Endothelial cell (in vitro differentiated cells): ENCODE results near the gene ANKRD30B. TPM values are rescaled to one million over a fixed set of nuclear protein-coding genes. Genes with fewer than 3 reads are reported as not detected.
"Not testable (repeated sequence)": the region's sequence is repeated elsewhere in the genome, so short reads cannot be mapped to it uniquely, and the experiment has no call there.

Source experiments
- DNase-seq: peaks from one replicate; pipeline ENCODE4 v3.0.0; 2021; ENCODE audit warnings: low spot score
- H3K27ac Mint-ChIP-seq: one replicate; pipeline ENCODE4 v1.8.0; 2021; ENCODE audit warnings: mixed read lengths, inconsistent platforms; ENCODE audit not compliant: unreplicated experiment
- H3K27me3 Mint-ChIP-seq: one replicate; pipeline ENCODE4 v1.8.0; 2021; ENCODE audit warnings: mild to moderate bottlenecking, moderate library complexity, mixed read lengths, inconsistent platforms; ENCODE audit not compliant: unreplicated experiment
- H3K36me3 Mint-ChIP-seq: one replicate; pipeline ENCODE4 v1.8.0; 2021; ENCODE audit warnings: mild to moderate bottlenecking, low read depth, mixed read lengths, inconsistent platforms; ENCODE audit not compliant: unreplicated experiment
- H3K4me1 Mint-ChIP-seq: one replicate; pipeline ENCODE4 v1.8.0; 2021; ENCODE audit warnings: mild to moderate bottlenecking, mixed read lengths, inconsistent platforms; ENCODE audit not compliant: unreplicated experiment
- H3K4me3 Mint-ChIP-seq: one replicate; pipeline ENCODE4 v1.8.0; 2021; ENCODE audit warnings: mild to moderate bottlenecking, mixed read lengths, inconsistent platforms; ENCODE audit not compliant: unreplicated experiment
- H3K9me3 Mint-ChIP-seq: one replicate; pipeline ENCODE4 v1.8.0; 2021; ENCODE audit warnings: mixed read lengths, inconsistent platforms; ENCODE audit not compliant: unreplicated experiment
- CTCF ChIP-seq: fragments of 200-600 bp; sonication (generic); IDR thresholded peaks from one replicate; pipeline ENCODE4 v1.5.0; 2021; ENCODE audit warnings: antibody characterized with exemption; ENCODE audit not compliant: unreplicated experiment
- microRNA-seq: library from miRNA; unstranded; fragments of <30 nt; microRNA quantifications from one replicate; pipeline ENCODE4, GENCODE V29; 2020; ENCODE audit not compliant: unreplicated experiment
- total RNA-seq: library from RNA; stranded (reverse); fragmentation: NEBNext Ultra II Directional; extraction: Animal tissue kit (Norgen Biotek cat#: 25700); gene quantifications from one replicate; pipeline ENCODE4 v1.2.1, GENCODE V29; 2021; ENCODE audit not compliant: unreplicated experiment

ANKRD30B gene
- total RNA-seq, 1 donor from 2014 or later: not detected

- H3K27ac Mint-ChIP-seq, H3K27me3 Mint-ChIP-seq, H3K36me3 Mint-ChIP-seq, H3K4me3 Mint-ChIP-seq, H3K4me1 Mint-ChIP-seq, H3K9me3 Mint-ChIP-seq, DNase-seq: not testable (repeated sequence)
Measured at GRCh38 chr18:14858514-14858913, 110.5 kb downstream of the ANKRD30B start.

- H3K27ac Mint-ChIP-seq, H3K4me1 Mint-ChIP-seq, H3K27me3 Mint-ChIP-seq, H3K4me3 Mint-ChIP-seq, DNase-seq, H3K36me3 Mint-ChIP-seq, H3K9me3 Mint-ChIP-seq: not testable (repeated sequence)
Measured at GRCh38 chr18:14859995-14860394, 112.0 kb downstream of the ANKRD30B start.

- not testable (repeated sequence) for DNase-seq, H3K4me3 Mint-ChIP-seq, H3K4me1 Mint-ChIP-seq, H3K27ac Mint-ChIP-seq, H3K27me3 Mint-ChIP-seq, H3K36me3 Mint-ChIP-seq, H3K9me3 Mint-ChIP-seq
Measured at GRCh38 chr18:14866426-14866825, 118.5 kb downstream of the ANKRD30B start.

- not testable (repeated sequence) for H3K27me3 Mint-ChIP-seq, DNase-seq, H3K4me1 Mint-ChIP-seq, H3K36me3 Mint-ChIP-seq, H3K4me3 Mint-ChIP-seq, H3K9me3 Mint-ChIP-seq
- H3K27ac Mint-ChIP-seq: peak overlapping the region; percentile 67
Measured at GRCh38 chr18:14867988-14868387, 120.0 kb downstream of the ANKRD30B start.

GRCh38 chr18:14868825-14869224 is 120.9 kb downstream of the ANKRD30B start:
- not testable (repeated sequence) for DNase-seq, H3K9me3 Mint-ChIP-seq, H3K27me3 Mint-ChIP-seq, H3K36me3 Mint-ChIP-seq, H3K4me3 Mint-ChIP-seq, H3K4me1 Mint-ChIP-seq
- peak overlapping the region; percentile 42 for H3K27ac Mint-ChIP-seq

- DNase-seq, H3K27me3 Mint-ChIP-seq, H3K36me3 Mint-ChIP-seq, H3K4me3 Mint-ChIP-seq, H3K27ac Mint-ChIP-seq, H3K4me1 Mint-ChIP-seq, H3K9me3 Mint-ChIP-seq: not testable (repeated sequence)
Measured at GRCh38 chr18:14878826-14879225, 130.9 kb downstream of the ANKRD30B start.

- no peak for DNase-seq
- Mint-ChIP-seq H3K27me3 (peaks cover 2% of the 10 kb centered on the region), H3K9me3 (peaks cover 24% of the 10 kb centered on the region), H3K4me1 (peaks cover 13% of the 10 kb centered on the region), H3K36me3 (peaks cover 22% of the 10 kb centered on the region), H3K27ac (no peak overlapping the region), H3K4me3 (no peak overlapping the region)
- no peak for TF ChIP-seq CTCF
Measured at GRCh38 chr18:14900435-14900834, 152.5 kb downstream of the ANKRD30B start.

Small RNA genes within 50 kb of the gene (microRNA-seq; reads per million reads assigned to microRNA genes)
- gene MIR3156-2: not detected

Other genes starting within 250 kb of the ANKRD30B start
- not detected for gene POTEC, start 204.6 kb upstream of the ANKRD30B start, total RNA-seq